Type B pancreatic cell (in vitro differentiated cells): ENCODE measurements around the gene NT5C3B. TPM values are rescaled to one million over a fixed set of nuclear protein-coding genes. Genes with fewer than 3 reads are reported as not detected.
"Not testable (repeated sequence)": the region's sequence is repeated elsewhere in the genome, so short reads cannot be mapped to it uniquely, and the experiment has no call there.

ENCODE experiments used
- DNase-seq: peaks from one replicate; pipeline ENCODE4 v3.0.0; 2021; ENCODE audit warnings: mixed read lengths; ENCODE audit not compliant: unreplicated experiment; ENCODE audit errors: extremely low spot score
- H3K27ac Mint-ChIP-seq: 2 replicates; pipeline ENCODE4 v1.8.0; 2021; ENCODE audit warnings: mild to moderate bottlenecking, mixed read lengths
- H3K27me3 Mint-ChIP-seq: 2 replicates; pipeline ENCODE4 v1.8.0; 2021; ENCODE audit warnings: mixed read lengths
- H3K36me3 Mint-ChIP-seq: 2 replicates; pipeline ENCODE4 v1.8.0; 2021; ENCODE audit warnings: mixed read lengths
- H3K4me1 Mint-ChIP-seq: one replicate; pipeline ENCODE4 v1.8.0; 2021; ENCODE audit warnings: mixed read lengths; ENCODE audit not compliant: unreplicated experiment
- H3K4me3 Mint-ChIP-seq: 2 replicates; pipeline ENCODE4 v1.8.0; 2021; ENCODE audit warnings: mild to moderate bottlenecking, mixed read lengths
- H3K9me3 Mint-ChIP-seq: 2 replicates; pipeline ENCODE4 v1.8.0; 2021; ENCODE audit warnings: mixed read lengths
- total RNA-seq: library from RNA; stranded (reverse); gene quantifications from 2 replicates; pipeline ENCODE4 v1.2.1, GENCODE V29; 2021; ENCODE audit warnings: low replicate concordance
- TF ChIP-seq, protein P1 (sequence below): fragments of 200-600 bp; sonication (generic); conservative IDR thresholded peaks from 2 replicates; pipeline ENCODE4 v1.5.0; 2021; ENCODE audit warnings: antibody characterized with exemption, mild to moderate bottlenecking

The NT5C3B gene
- total RNA-seq, 1 donor from 2014 or later: 74.8 TPM

DNA sequence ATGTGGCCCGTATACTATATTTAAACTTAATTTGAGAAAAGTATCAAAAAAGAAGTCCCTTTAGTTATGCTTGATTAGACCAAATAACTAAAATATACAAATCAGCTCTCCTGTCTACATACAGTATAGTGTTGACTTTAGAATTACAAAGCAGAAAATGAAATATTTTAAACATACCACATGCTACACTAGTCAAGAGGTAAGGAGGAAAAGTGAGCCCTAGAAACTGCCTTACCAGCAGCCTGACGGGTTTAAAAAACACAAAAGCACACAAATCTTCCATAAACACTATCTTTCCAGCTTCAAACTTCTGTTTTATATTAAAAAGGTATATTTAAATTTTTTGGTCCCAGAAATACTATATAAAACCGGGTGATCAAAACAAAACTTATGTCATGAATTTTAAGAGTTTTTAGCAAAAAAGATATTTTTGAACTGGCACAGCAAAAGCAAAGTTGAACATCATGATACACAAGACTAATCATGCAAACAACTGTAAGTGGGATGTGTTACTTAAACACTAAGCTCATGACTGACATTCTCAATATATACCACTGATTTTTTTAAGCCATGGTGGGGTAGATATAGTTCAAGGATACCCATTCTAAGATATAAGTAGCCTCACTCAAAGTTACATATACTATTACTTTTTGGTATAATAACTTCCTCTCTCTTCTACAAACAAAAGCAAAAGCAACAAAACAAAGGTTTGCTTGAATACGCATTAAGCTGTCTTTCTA is 13.4 kb upstream of the NT5C3B start:
- TF ChIP-seq, protein P1, sequence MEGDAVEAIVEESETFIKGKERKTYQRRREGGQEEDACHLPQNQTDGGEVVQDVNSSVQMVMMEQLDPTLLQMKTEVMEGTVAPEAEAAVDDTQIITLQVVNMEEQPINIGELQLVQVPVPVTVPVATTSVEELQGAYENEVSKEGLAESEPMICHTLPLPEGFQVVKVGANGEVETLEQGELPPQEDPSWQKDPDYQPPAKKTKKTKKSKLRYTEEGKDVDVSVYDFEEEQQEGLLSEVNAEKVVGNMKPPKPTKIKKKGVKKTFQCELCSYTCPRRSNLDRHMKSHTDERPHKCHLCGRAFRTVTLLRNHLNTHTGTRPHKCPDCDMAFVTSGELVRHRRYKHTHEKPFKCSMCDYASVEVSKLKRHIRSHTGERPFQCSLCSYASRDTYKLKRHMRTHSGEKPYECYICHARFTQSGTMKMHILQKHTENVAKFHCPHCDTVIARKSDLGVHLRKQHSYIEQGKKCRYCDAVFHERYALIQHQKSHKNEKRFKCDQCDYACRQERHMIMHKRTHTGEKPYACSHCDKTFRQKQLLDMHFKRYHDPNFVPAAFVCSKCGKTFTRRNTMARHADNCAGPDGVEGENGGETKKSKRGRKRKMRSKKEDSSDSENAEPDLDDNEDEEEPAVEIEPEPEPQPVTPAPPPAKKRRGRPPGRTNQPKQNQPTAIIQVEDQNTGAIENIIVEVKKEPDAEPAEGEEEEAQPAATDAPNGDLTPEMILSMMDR: no peak
- DNase-seq: no peak
- Mint-ChIP-seq H3K9me3 (no peaks in the 10 kb centered on the region), H3K4me1 (no peaks in the 10 kb centered on the region), H3K27ac (no peak overlapping the region), H3K36me3 (no peaks in the 10 kb centered on the region), H3K4me3 (no peak overlapping the region), H3K27me3 (no peaks in the 10 kb centered on the region)

DNA sequence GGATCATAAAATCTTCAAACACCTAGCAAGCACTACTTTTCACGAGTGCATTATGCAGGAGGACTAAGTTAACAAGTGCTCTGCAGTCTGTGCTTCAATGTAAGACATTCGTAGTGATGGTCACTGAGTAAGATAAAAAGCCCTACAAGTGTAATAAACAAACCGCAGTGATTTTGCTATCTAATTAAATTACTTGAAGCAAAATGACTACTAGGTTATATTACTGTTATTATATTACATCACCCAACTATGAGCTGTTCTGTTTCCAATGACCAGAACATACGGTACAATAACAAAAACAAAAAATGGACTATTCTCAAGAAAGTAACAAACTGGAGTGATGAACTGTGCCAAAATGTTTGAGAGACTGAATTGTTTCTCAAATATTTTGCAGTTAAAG is 12.8 kb upstream of the NT5C3B start:
- no peaks in the 10 kb centered on the region for H3K4me1 Mint-ChIP-seq
- H3K27ac Mint-ChIP-seq: no peak overlapping the region
- TF ChIP-seq, protein P1: no peak
- no peaks in the 10 kb centered on the region for H3K36me3 Mint-ChIP-seq
- DNase-seq: no peak
- H3K9me3 Mint-ChIP-seq: no peaks in the 10 kb centered on the region
- no peak overlapping the region for H3K4me3 Mint-ChIP-seq
- H3K27me3 Mint-ChIP-seq: no peaks in the 10 kb centered on the region

DNA sequence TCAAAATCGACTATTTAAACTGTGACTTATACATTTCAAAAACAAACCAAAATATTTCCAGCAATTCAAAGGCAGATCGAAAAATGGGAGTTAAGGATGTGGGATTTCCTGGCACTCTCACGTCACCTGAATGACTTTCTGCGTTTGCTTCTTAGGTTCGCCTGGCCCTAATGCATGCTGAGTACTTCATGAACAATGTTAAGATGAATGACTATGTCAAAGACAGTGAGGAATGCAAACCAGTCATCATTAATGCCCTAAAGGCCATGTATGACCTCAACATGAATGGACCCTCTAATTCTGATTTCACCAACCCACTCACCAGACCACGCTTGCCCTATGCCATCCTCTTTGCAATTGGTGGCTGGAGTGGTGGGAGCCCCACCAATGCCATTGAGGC is 8.9 kb upstream of the NT5C3B start:
- Mint-ChIP-seq H3K4me1 (no peaks in the 10 kb centered on the region), H3K4me3 (no peak overlapping the region), H3K27me3 (no peaks in the 10 kb centered on the region), H3K9me3 (no peaks in the 10 kb centered on the region), H3K27ac (no peak overlapping the region), H3K36me3 (no peaks in the 10 kb centered on the region)
- DNase-seq: no peak
- TF ChIP-seq, protein P1: no peak

DNA sequence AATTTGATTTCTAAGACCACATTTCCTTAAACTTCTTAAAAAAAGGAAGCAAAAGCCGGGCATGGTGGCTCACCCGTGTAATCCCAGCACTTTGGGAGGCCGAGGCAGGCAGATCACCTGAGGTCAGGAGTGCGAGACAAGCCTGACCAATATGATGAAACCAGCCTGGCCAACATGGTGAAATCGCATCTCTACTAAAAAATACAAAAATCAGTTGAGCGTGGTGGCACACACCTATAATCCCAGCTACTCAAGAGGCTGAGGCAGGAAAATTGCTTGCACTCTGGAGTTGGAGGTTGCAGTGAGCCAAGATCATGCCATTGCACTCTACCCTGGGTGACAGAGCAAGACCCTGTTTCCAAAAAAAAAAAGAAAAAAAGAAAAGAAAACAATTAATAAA is 4.7 kb upstream of the NT5C3B start:
- H3K27ac Mint-ChIP-seq, H3K9me3 Mint-ChIP-seq, H3K4me1 Mint-ChIP-seq, DNase-seq, H3K4me3 Mint-ChIP-seq, H3K36me3 Mint-ChIP-seq, H3K27me3 Mint-ChIP-seq: not testable (repeated sequence)

DNA sequence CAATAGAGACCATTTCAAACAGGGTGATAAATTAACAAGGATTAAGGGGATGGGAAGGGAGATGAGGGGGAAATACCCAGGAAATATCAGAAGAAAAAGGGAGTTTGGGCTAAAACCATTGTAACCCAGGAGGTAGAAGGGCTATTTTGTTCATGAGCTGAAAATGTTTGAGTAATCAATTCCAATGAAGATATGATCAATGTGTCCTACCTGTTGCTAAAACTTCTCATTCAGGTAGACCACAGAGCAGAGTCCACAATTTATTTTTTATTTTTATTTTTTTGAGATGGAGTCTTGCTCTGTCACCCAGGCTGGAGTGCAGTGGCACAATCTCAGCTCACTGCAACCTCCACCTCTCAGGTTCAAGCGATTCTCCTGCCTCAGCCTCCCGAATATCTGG is 3.4 kb upstream of the NT5C3B start:
- H3K4me3 Mint-ChIP-seq, H3K9me3 Mint-ChIP-seq, H3K36me3 Mint-ChIP-seq, H3K4me1 Mint-ChIP-seq, H3K27me3 Mint-ChIP-seq, DNase-seq, H3K27ac Mint-ChIP-seq: not testable (repeated sequence)

DNA sequence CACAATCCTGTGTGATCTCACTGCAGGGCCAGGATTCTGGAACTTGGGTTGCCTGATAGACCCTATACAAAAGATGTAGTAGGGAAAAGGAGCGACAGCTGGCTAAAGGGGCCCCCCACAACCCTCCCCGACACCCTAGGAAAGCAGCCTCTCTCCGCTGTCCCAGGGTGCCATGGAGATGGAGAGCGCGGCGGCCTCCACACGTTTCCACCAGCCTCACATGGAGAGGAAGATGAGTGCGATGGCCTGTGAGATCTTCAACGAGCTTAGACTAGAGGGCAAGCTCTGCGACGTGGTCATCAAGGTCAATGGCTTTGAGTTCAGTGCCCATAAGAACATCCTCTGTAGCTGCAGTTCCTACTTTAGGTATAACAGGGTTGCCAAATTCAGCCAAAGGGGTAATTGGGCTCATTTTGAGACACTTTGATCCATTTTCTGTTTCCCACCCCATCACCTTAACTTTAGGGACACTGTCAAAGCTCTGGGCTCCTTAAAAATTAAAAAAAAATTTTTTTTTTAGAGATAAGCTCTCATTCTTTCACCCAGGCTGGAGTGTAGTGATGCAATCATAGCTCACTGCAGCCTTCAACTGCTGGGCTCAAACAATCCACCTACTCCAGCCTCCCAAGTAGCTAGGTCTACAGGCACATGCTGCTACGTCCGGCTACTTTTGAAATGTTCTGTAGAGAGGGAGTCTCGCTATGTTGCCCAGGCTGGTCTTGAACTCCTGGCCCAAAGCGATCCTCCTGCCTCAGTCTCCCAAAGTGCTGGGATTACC is 1.9 kb upstream of the NT5C3B start, which contains the start of gene KLHL10:
Gene KLHL10, plus strand, starts transcription at position 65 of the 778 bp plus-strand sequence. Its CDS starts 108 bp downstream, at position 173.
- Mint-ChIP-seq H3K27ac (peak within 1 kb of the TSS; percentile 76), H3K27me3 (peaks cover 3% of the 10 kb centered on the region), H3K4me1 (peaks cover 7% of the 10 kb centered on the region), H3K36me3 (peaks cover 3% of the 10 kb centered on the region), H3K4me3 (peak within 1 kb of the TSS; percentile 88), H3K9me3 (no peaks in the 10 kb centered on the region)
- TF ChIP-seq, protein P1: no peak
- no peak for DNase-seq
